ENCODE measurements around the gene PPFIA2.

GRCh38 chr12:81417056-81417455 lies 342.1 kb downstream of the PPFIA2 start:
- TF ChIP-seq, protein P1, sequence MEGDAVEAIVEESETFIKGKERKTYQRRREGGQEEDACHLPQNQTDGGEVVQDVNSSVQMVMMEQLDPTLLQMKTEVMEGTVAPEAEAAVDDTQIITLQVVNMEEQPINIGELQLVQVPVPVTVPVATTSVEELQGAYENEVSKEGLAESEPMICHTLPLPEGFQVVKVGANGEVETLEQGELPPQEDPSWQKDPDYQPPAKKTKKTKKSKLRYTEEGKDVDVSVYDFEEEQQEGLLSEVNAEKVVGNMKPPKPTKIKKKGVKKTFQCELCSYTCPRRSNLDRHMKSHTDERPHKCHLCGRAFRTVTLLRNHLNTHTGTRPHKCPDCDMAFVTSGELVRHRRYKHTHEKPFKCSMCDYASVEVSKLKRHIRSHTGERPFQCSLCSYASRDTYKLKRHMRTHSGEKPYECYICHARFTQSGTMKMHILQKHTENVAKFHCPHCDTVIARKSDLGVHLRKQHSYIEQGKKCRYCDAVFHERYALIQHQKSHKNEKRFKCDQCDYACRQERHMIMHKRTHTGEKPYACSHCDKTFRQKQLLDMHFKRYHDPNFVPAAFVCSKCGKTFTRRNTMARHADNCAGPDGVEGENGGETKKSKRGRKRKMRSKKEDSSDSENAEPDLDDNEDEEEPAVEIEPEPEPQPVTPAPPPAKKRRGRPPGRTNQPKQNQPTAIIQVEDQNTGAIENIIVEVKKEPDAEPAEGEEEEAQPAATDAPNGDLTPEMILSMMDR (optimal IDR thresholded peaks at IDR 0.05 in 1 of 3, IDR thresholded peaks at IDR 0.05 in 1 of 3, conservative IDR thresholded peaks at IDR 0.05 in 1 of 3; ENCODE audit: extremely low read depth in 1 of 3, insufficient read depth in 2 of 3, low read length in 3 of 3), result no peak
- TF ChIP-seq EZH2 (IDR thresholded peaks at IDR 0.05; ENCODE audit: low read length), result no peak
